Measurements from ENCODE around the gene CEP250.

CEP250 gene

DNA sequence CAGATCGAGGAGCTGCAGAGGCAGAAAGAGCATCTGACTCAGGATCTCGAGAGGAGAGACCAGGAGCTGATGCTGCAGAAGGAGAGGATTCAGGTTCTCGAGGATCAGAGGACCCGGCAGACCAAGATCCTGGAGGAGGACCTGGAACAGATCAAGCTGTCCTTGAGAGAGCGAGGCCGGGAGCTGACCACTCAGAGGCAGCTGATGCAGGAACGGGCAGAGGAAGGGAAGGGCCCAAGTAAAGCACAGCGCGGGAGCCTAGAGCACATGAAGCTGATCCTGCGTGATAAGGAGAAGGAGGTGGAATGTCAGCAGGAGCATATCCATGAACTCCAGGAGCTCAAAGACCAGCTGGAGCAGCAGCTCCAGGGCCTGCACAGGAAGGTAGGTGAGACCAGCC, 47.9 kb downstream of the CEP250 start:
- Histone ChIP-seq H3K27ac (ENCODE audit: extremely low read depth, low read depth, low read length) (no peak overlapping the region), H3K36me3 (ENCODE audit: control insufficient read depth in 2 of 2, insufficient read depth in 1 of 2, low read length in 2 of 2) (peaks cover 11 to 100% of the 10 kb centered on the region in 2 experiments; a peak in 2 of 3 replicates), H3K9me3 (ENCODE audit: control insufficient read depth, insufficient read depth, low read depth, low read length) (no peaks in the 10 kb centered on the region), H3K4me3 (ENCODE audit: low read depth, low read length) (no peak overlapping the region), H3K4me1 (ENCODE audit: control insufficient read depth, insufficient read depth, low read length) (no peaks in the 10 kb centered on the region)
- CTCF ChIA-PET, result interaction anchor here (0.7 to 1.4 kb wide), 3 partner anchors 10 to 35 kb away, joined by 3 to 4 read pairs (median 3); no protein-coding TSS in a partner anchor
- POLR2A ChIA-PET, result no interaction called here
- TF ChIP-seq, protein P1, sequence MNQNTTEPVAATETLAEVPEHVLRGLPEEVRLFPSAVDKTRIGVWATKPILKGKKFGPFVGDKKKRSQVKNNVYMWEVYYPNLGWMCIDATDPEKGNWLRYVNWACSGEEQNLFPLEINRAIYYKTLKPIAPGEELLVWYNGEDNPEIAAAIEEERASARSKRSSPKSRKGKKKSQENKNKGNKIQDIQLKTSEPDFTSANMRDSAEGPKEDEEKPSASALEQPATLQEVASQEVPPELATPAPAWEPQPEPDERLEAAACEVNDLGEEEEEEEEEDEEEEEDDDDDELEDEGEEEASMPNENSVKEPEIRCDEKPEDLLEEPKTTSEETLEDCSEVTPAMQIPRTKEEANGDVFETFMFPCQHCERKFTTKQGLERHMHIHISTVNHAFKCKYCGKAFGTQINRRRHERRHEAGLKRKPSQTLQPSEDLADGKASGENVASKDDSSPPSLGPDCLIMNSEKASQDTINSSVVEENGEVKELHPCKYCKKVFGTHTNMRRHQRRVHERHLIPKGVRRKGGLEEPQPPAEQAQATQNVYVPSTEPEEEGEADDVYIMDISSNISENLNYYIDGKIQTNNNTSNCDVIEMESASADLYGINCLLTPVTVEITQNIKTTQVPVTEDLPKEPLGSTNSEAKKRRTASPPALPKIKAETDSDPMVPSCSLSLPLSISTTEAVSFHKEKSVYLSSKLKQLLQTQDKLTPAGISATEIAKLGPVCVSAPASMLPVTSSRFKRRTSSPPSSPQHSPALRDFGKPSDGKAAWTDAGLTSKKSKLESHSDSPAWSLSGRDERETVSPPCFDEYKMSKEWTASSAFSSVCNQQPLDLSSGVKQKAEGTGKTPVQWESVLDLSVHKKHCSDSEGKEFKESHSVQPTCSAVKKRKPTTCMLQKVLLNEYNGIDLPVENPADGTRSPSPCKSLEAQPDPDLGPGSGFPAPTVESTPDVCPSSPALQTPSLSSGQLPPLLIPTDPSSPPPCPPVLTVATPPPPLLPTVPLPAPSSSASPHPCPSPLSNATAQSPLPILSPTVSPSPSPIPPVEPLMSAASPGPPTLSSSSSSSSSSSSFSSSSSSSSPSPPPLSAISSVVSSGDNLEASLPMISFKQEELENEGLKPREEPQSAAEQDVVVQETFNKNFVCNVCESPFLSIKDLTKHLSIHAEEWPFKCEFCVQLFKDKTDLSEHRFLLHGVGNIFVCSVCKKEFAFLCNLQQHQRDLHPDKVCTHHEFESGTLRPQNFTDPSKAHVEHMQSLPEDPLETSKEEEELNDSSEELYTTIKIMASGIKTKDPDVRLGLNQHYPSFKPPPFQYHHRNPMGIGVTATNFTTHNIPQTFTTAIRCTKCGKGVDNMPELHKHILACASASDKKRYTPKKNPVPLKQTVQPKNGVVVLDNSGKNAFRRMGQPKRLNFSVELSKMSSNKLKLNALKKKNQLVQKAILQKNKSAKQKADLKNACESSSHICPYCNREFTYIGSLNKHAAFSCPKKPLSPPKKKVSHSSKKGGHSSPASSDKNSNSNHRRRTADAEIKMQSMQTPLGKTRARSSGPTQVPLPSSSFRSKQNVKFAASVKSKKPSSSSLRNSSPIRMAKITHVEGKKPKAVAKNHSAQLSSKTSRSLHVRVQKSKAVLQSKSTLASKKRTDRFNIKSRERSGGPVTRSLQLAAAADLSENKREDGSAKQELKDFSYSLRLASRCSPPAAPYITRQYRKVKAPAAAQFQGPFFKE (tag by site-specific recombination; IDR thresholded peaks at IDR 0.05; ENCODE audit: borderline replicate concordance), result no peak
- no peak for TF ChIP-seq IKZF3 (tag by site-specific recombination; IDR thresholded peaks at IDR 0.05)
- TF ChIP-seq ZNF16 (tag by site-specific recombination; IDR thresholded peaks at IDR 0.05; ENCODE audit: low read depth), result no peak
- no peak for TF ChIP-seq HOXD13 (CRISPR knock-in tag; IDR thresholded peaks at IDR 0.05; ENCODE audit: borderline replicate concordance)
- no peak for TF ChIP-seq ZNF311 (tag by site-specific recombination; IDR thresholded peaks at IDR 0.05; ENCODE audit: borderline replicate concordance)
- no peak for TF ChIP-seq YY1 (tag by site-specific recombination; IDR thresholded peaks at IDR 0.05)
- no peak for TF ChIP-seq ZNF221 (tag by site-specific recombination; IDR thresholded peaks at IDR 0.05; ENCODE audit: borderline replicate concordance)
- TF ChIP-seq ZNF354C (tag by site-specific recombination; IDR thresholded peaks at IDR 0.05; ENCODE audit: borderline replicate concordance, low read depth), result no peak
- no peak for TF ChIP-seq ZBTB7A (tag by site-specific recombination; IDR thresholded peaks at IDR 0.05; ENCODE audit: low read depth)
- TF ChIP-seq, protein P2, sequence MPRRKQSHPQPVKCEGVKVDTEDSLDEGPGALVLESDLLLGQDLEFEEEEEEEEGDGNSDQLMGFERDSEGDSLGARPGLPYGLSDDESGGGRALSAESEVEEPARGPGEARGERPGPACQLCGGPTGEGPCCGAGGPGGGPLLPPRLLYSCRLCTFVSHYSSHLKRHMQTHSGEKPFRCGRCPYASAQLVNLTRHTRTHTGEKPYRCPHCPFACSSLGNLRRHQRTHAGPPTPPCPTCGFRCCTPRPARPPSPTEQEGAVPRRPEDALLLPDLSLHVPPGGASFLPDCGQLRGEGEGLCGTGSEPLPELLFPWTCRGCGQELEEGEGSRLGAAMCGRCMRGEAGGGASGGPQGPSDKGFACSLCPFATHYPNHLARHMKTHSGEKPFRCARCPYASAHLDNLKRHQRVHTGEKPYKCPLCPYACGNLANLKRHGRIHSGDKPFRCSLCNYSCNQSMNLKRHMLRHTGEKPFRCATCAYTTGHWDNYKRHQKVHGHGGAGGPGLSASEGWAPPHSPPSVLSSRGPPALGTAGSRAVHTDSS (tag by site-specific recombination; IDR thresholded peaks at IDR 0.05), result no peak
- TF ChIP-seq GLIS1 (tag by site-specific recombination; IDR thresholded peaks at IDR 0.05), result no peak
- TF ChIP-seq SCRT2 (tag by site-specific recombination; IDR thresholded peaks at IDR 0.05), result no peak
- TF ChIP-seq, protein P3, sequence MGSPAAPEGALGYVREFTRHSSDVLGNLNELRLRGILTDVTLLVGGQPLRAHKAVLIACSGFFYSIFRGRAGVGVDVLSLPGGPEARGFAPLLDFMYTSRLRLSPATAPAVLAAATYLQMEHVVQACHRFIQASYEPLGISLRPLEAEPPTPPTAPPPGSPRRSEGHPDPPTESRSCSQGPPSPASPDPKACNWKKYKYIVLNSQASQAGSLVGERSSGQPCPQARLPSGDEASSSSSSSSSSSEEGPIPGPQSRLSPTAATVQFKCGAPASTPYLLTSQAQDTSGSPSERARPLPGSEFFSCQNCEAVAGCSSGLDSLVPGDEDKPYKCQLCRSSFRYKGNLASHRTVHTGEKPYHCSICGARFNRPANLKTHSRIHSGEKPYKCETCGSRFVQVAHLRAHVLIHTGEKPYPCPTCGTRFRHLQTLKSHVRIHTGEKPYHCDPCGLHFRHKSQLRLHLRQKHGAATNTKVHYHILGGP (tag by site-specific recombination; IDR thresholded peaks at IDR 0.05), result no peak
- TF ChIP-seq SALL2 (tag by site-specific recombination; IDR thresholded peaks at IDR 0.05; ENCODE audit: borderline replicate concordance), result no peak

- no peaks in the 10 kb centered on the region for H3K9me3 ChIP-seq (ENCODE audit: control insufficient read depth, insufficient read depth, low read depth, low read length)
- no peak overlapping the region for H3K27ac ChIP-seq (ENCODE audit: extremely low read depth, low read depth, low read length)
- no peaks in the 10 kb centered on the region for H3K4me1 ChIP-seq (ENCODE audit: control insufficient read depth, insufficient read depth, low read length)
- CTCF ChIA-PET, result interaction anchor here (1.4 kb wide), 1 partner anchor 25 kb away, joined by 3 read pairs; no protein-coding TSS in a partner anchor
- H3K4me3 ChIP-seq (ENCODE audit: low read depth, low read length), result no peak overlapping the region
- POLR2A ChIA-PET, result no interaction called here
- TF ChIP-seq ZIC2 (tag by site-specific recombination; IDR thresholded peaks at IDR 0.05) (peak; percentile 88), ZNF423 (tag by site-specific recombination; IDR thresholded peaks at IDR 0.05) (no peak)
- peaks cover 5 to 100% of the 10 kb centered on the region in 2 experiments; a peak in 2 of 3 replicates for H3K36me3 ChIP-seq (ENCODE audit: control insufficient read depth in 2 of 2, insufficient read depth in 1 of 2, low read length in 2 of 2)
Measured at GRCh38 chr20:35503841-35504561, 48.6 kb downstream of the CEP250 start.

Data from HEK293 (cell line).